GM21576 (cell line): ENCODE results near the gene EML6.
"Not testable (repeated sequence)": the region's sequence is repeated elsewhere in the genome, so short reads cannot be mapped to it uniquely, and the experiment has no call there.

Experiments
- ATAC-seq: cut with Tn5 transposase; IDR thresholded peaks from one replicate; pipeline ENCODE4 v1.9.1; 2021; ENCODE audit warnings: mild to moderate bottlenecking, moderate library complexity; ENCODE audit not compliant: unreplicated experiment

Gene EML6

GRCh38 chr2:54839461-54840255, 116.2 kb downstream of the EML6 start:
- no peak for ATAC-seq

DNA sequence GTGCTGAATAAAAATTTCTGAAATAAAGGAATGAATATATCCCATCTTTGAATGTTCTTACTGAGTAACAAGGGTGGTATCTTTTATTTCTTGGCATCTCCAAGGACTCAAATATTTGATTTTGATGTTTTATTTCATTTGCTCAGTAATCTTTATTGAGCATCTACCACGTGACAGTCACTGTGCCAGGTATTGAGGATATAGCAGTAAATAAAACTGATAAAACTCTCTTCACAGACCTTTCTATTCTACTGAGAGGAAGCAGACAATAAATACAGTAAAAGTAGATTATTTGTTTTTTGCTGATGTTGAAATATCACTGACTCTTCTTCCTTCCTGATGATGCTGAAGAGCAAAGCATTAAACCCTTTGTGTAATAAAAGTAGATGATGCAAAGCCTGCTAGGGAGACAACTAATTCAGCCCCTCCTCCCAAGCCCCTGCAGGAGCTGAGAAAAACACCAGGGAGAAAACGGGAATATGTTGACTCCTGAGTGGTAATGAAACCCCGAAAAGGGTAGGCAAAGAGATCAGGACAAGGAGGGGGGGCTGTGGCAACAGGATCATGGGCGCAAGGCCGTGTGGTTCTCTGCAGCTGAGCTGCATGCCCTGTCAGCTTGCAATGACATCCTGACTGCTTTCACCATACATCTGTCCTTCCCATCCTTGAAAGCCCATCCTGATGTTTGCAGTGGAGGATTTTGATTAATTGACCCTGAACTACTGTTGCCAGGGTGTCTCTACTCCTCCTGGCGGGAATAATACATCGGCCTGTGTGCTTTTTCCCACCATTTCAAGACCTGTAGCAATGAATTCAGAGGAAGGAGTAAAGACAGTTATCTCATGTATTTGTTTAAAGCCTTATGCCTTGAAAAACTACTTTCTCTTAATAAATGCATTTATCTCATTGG, 117.4 kb downstream of the EML6 start:
- ATAC-seq: no peak

DNA sequence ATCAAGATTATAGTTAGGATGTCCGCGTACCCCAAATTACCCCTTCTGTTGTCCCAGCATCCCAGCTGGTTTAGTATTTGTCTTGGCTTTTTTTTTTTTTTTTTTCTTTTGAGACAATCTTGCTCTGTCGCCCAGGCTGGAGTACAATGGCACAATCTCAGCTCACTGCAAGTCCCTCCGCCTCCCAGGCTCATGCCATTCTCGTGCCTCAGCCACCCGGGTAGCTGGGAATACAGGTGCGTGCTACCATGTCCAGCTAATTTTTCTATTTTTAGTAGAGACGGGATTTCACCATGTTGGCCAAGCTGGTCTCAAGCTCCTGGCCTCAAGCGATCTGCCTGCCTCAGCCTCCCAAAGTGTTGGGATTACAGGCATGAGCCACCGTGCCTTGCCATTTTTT, 118.0 kb downstream of the EML6 start:
- not testable (repeated sequence) for ATAC-seq

- no peak for ATAC-seq
Observed at GRCh38 chr2:54845094-54845493, 121.6 kb downstream of the EML6 start.

DNA sequence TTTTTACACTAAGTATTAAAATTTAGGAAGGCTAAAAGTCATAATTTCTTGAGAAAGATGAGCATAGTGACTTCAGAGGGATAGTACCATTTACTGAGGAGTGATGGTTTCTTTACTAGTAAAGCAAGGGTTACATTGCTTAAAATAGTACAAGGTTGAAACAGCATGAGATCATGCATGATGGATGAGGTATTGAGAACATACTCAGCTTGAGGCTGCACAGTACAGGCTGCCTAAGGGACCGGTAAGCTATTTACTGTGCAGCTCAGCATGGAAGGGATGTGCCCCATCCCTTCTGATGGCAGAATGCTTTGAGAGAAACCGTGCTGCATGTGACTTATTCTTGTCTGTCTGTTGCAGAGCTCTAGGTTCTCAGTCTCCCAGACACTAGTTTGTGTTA, 122.1 kb downstream of the EML6 start:
- no peak for ATAC-seq

- ATAC-seq: no peak
Observed at GRCh38 chr2:54850171-54851122, 127.0 kb downstream of the EML6 start.

GRCh38 chr2:54853616-54854310, 130.3 kb downstream of the EML6 start:
- no peak for ATAC-seq

GRCh38 chr2:54855434-54855833, 132.0 kb downstream of the EML6 start:
- ATAC-seq: no peak

DNA sequence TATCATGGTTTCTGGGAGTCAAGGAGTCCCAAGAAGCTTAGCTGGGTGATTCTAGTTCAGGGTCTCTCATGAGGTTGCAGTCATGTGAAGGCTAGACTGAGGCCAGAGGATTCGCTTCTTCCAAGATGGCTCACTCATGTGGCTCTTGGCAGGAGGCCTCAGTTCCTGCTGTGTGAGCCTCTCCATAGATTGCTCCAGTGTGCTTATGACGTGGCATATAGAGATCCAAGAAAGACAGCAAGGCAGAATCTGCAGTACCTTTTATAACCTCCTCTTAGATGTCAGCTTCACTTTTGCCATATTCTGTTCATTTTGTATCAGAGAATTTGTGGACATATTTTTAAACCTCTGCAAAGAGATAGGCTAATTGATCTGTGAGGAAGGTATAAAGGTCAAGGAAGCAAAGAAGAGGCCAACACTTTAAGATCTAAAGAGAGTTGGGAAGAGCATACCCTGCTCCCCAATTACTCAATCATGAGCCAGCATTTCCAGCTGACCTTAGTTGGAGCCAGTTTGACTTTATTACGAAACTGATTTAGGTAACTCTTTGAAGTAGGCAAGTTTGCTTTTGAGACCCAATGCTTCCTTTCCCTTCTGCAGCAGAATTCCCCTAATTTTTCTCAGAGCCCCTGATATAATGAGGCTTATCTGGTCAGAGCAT, 134.7 kb downstream of the EML6 start:
- ATAC-seq: no peak

- no peak for ATAC-seq
Observed at GRCh38 chr2:54859416-54859815, 136.0 kb downstream of the EML6 start.

DNA sequence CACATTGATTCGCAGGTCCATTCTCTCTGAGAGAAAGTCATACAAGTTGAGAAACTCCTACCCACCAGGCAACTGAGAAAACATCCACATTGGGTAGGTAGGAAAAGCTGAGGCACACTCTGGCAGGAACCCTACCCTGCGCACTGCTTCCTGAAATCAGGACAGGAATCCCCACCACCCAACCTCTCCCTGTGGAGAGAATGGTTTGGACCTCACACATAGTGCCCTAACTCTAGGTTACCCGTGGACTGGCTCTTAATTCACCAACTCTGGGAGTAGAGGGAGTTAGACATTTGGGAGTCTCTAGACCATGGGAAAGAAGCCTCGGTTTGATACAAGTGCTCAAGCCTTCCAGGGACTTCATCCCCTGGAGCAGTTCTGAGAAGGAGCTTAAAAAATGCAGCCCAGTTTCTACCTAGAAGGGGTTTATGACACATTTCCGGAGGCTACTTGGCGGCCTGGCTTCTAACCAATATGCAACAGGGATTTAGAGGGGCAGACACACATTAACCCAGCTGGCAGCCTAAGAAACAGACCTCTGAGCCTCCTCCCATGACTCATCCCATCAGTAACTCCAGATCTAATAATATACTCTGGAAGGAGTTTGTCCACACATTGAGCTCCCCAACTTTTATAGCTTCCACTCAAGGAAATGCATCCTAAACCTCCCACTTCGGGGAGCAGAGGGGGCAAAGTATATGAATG, 136.7 kb downstream of the EML6 start:
- no peak for ATAC-seq

DNA sequence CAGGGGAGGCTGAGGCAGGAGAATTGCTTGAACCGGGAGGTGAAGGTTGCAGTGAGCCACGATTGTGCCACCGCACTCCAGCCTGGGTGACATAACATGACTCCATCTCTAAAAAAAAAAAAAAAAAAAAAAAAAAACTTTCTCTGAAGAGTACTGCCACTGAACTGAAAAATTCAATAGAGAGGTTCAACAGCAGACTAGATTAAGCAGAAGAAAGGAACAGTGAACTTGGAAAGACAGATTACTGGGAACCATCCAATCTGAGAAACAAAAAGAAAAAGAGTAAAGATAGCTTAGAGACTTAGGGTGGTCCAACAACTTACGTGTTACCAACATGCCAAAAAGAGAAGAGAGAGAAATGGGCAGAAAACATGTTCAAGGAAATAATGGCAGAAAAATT, 138.8 kb downstream of the EML6 start:
- no peak for ATAC-seq

DNA sequence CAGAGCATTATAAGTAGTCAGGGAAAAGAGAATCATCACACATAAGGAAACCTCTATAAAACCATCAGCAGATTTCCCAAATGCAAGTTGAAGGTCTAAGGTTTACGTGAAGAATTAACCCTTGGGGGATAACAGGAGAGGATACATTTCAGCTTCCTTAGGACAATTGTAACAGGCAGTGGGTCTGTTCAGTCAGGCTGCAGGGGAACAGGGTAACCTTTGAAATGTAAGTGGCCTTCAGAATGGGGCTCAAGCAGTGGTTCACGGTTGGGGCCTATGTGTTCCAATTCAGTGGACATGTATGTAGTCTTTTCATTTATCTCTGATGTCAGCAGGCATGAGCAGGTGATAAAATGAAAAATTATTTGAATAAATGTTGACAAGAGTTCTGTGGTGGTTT, 139.3 kb downstream of the EML6 start:
- ATAC-seq: no peak

DNA sequence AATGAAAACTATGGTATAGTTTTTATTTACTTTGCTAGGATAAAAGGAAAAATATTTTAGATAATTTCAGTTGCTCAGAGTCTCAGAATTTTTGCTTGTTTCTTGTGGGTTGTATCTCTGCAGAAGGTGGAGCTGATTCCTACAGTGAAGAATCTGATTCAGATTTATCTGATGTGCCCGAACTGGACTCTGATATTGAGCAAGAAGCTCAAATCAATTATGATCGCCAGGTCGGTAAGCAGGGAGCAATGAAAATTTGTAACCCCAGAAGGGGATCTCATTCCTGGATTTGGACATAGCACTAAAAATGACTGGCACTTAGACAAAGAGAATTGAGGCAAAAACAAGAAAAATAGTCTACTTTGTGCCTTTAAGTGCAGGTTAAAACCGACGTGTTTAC, 140.2 kb downstream of the EML6 start:
- ATAC-seq: no peak

DNA sequence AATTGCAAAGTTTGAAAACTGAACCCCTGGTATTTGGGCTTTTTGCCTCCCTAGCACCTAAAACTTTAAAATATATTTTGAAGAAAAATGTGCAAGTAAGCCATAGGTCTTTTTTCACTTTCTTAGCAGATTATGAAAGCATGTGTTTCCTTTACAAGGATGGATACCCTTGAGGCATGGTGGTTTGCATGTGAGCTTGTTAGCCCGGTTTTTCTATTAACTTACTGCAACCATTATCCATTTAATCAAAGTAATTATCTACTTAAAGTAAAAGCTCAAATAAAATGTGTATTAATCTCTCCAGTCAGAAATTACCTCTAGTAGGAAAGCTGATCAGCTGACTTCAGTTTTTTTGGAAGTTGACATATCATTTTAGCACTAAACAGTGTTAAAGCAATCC, 140.6 kb downstream of the EML6 start:
- ATAC-seq: no peak

- ATAC-seq: no peak
Observed at GRCh38 chr2:54864727-54865126, 141.3 kb downstream of the EML6 start.

GRCh38 chr2:54866179-54866578, 142.7 kb downstream of the EML6 start:
- ATAC-seq: no peak

- ATAC-seq: peak; percentile 90
Observed at GRCh38 chr2:54866868-54867267, 143.4 kb downstream of the EML6 start.

GRCh38 chr2:54867457-54867856, 144.0 kb downstream of the EML6 start:
- ATAC-seq: peak; percentile 39
